Heart right ventricle (tissue), 16 donors: Measurements from ENCODE around the gene SMCR8. TPM values are rescaled to one million over a fixed set of nuclear protein-coding genes. Genes with fewer than 3 reads are reported as not detected.

Source experiments
- ATAC-seq, 8 donors: fragments of 200-7000 bp; cut with Tn5 transposase; one replicate each; pipeline ENCODE4 v1.9.1; 2020; ENCODE audit warnings: mild to moderate bottlenecking in 8 of 8, moderate library complexity in 8 of 8, moderate number of reproducible peaks in 1 of 8
- DNase-seq, 2 donors: peaks; one replicate each; pipeline ENCODE4 v3.0.0-alpha.2; 2020
- H3K27ac ChIP-seq, 10 donors: fragments of 200-600 bp; sonication (generic) in 2 of 10; one replicate each; pipeline versions ENCODE4 v1.5.0 to v1.8.0; 2020 to 2022; ENCODE audit warnings: mild to moderate bottlenecking in 3 of 10
- H3K27me3 ChIP-seq, 7 donors: fragments of 200-600 bp; one replicate each; pipeline ENCODE4 v1.8.0; 2021 to 2022; ENCODE audit warnings: mild to moderate bottlenecking in 2 of 7
- H3K36me3 ChIP-seq, 9 donors: fragments of 200-600 bp; sonication (generic) in 1 of 9; one replicate each; pipeline versions ENCODE4 v1.5.0 to v1.8.0; 2020 to 2022; ENCODE audit warnings: mild to moderate bottlenecking in 2 of 9
- H3K4me1 ChIP-seq, 9 donors: fragments of 200-600 bp; sonication (generic) in 1 of 9; one replicate each; pipeline versions ENCODE4 v1.5.0 to v1.8.0; 2020 to 2022; ENCODE audit warnings: mild to moderate bottlenecking in 4 of 9
- H3K4me3 ChIP-seq, 10 donors: fragments of 200-600 bp; sonication (generic) in 2 of 10; one replicate each; pipeline versions ENCODE4 v1.5.0 to v1.8.0; 2020 to 2022; ENCODE audit warnings: mild to moderate bottlenecking in 7 of 10, moderate library complexity in 2 of 10
- H3K9me3 ChIP-seq, 11 donors: fragments of 200-600 bp in 10 of 11; sonication (generic) in 2 of 11; one replicate each; pipeline versions ENCODE4 v1.5.0 to v1.8.0; 2013 to 2022; ENCODE audit warnings: mild to moderate bottlenecking in 2 of 11, control low read depth in 1 of 11, moderate library complexity in 1 of 11
- WGBS, 2 donors: extraction: QIAGEN DNeasy Blood & Tissue Kit; methylation state at CpG; one replicate each; pipeline ENCODE4 v1.1.7; 2013; ENCODE audit warnings: inconsistent platforms in 1 of 2; 5-methylcytosine and 5-hydroxymethylcytosine counted together
- intact Hi-C, 10 donors: fragments of 100-400 bp; cut with DNase I; formaldehyde crosslinking; loops; one replicate each; pipeline versions ENCODE4 v1.11.1 to v1.14.2; 2022
- polyA plus RNA-seq, 2 donors: library from polyadenylated mRNA; stranded (reverse); fragments of 200-250 nt; gene quantifications; one replicate each; pipeline ENCODE4 v1.2.3, GENCODE V29; 2013
- total RNA-seq, 10 donors: library from RNA; stranded (reverse); fragmentation: NEBNext Ultra II Directional in 3 of 10; extraction: Animal tissue kit (Norgen Biotek cat#: 25700) in 3 of 10; gene quantifications; one replicate each; pipeline versions ENCODE4 v1.2.1 to v1.2.4, GENCODE V29; 2021 to 2023
- TF ChIP-seq, protein P1 (sequence below), 9 donors: fragments of 200-600 bp; sonication (generic) in 2 of 9; IDR thresholded peaks; one replicate each; pipeline versions ENCODE4 v1.5.0 to v1.8.0; 2021 to 2022; ENCODE audit warnings: antibody characterized with exemption in 9 of 9, mild to moderate bottlenecking in 5 of 9, moderate library complexity in 1 of 9
- donor health status: Arrhythmogenic right ventricular cardiomyopathy.
- donor health status: ischemic (EF 13 %, LVEDD 7.1; RV severe dilation, severe dysfunction).
- donor health status: healthy with polysubstance abuse.
- donor health status: DM: no; HTN: yes; CAD: no.
- donor health status: DM: no; HTN: no; CAD: no.
- donor health status: ischemic (EF 25% LVEDD 6.9; RV normal size, moderate dysfunction).
- donor health status: ischemic (EF 25% LVEDD 5.7; RV mildly dilated, moderate dysfunction).
- donor health status: healthy.
- donor health status: DM: yes; HTN: yes; CAD: no.
- donor health status: Ischemic cardiomyopathy.
- donor health status: ischemic (EF 35%, LVEDD 5.7; RV mildly dilated, moderate dysfunction).
- donor health status: nonischemic (EF 11% LVEDD 7.7; RV severe dilation, severe dysfunction).
- donor health status: DM: yes; HTN: yes; CAD: no.
- donor health status: PGD.
- donor health status: ischemic (EF 29% LVEDD 5.4; RV normal size, mild dysfunction).
- donor health status: nonischemic (EF 23%, LVEDD 6.1; RV moderate dilation, normal function).

The SMCR8 gene
- total and polyA plus RNA-seq, 12 donors: 2.1 to 15.7 (median 11.6) TPM

DNA sequence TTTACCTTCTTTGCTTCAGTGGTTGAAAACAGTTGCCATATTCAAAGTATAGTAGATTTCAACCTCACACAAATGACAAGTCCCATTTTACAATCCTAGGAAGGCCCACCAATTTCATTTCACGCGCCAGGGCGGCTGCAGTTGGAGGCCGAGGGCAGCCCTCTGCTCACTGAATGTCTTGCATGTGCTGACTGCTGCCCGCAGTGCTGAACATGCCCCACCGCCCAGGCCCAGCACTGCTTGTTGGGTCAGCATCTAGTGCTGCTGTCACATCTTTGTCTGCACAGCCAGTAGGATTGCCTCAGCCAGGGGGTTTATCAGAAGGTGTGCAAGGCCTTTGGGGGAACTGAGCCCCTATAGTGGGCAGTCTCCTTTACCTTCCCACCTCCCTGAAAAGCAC is 11.5 kb downstream of the SMCR8 start:
- peaks cover 0 to 100% (median 40%) of the 10 kb centered on the region in 9 donors for H3K36me3 ChIP-seq
- ATAC-seq: no peak
- 91 to 96% methylated on average over 6 of the region's 6 CpGs for WGBS, 2 donors

DNA sequence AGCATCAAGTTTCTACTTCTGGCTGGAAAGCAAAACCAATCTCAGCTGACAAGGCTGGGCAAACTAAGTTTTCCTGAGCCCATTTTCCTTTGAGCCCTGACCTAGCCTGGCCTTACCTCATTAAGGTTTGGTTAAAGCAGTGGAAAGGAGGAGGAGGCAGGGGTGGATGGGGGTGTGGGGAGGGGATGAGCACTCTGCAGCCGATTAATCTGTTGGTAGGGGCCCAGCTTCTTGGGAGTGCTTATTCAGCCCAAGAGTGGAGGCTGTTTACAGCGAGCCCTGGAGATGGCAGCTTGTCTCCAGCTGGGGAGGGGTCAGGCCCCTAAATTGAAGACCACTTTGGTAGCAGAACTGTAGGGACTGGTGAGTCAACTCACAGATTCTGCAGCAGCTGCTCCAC is 12.0 kb downstream of the SMCR8 start:
- intact Hi-C loops: loop anchor here in 1 of 10 donors (10.0 kb wide), 1 partner anchor 58 kb away; no protein-coding TSS in a partner anchor
- DNase-seq (no peak), ATAC-seq (no peak)
- Histone ChIP-seq H3K4me3 (no peak overlapping the region), H3K9me3 (no peaks in the 10 kb centered on the region), H3K36me3 (peaks cover 0 to 100% (median 40%) of the 10 kb centered on the region in 9 donors), H3K27me3 (no peaks in the 10 kb centered on the region), H3K27ac (no peak overlapping the region), H3K4me1 (no peaks in the 10 kb centered on the region)
- WGBS, 2 donors: 70 to 88% methylated on average over 2 of the region's 2 CpGs
- TF ChIP-seq, protein P1, sequence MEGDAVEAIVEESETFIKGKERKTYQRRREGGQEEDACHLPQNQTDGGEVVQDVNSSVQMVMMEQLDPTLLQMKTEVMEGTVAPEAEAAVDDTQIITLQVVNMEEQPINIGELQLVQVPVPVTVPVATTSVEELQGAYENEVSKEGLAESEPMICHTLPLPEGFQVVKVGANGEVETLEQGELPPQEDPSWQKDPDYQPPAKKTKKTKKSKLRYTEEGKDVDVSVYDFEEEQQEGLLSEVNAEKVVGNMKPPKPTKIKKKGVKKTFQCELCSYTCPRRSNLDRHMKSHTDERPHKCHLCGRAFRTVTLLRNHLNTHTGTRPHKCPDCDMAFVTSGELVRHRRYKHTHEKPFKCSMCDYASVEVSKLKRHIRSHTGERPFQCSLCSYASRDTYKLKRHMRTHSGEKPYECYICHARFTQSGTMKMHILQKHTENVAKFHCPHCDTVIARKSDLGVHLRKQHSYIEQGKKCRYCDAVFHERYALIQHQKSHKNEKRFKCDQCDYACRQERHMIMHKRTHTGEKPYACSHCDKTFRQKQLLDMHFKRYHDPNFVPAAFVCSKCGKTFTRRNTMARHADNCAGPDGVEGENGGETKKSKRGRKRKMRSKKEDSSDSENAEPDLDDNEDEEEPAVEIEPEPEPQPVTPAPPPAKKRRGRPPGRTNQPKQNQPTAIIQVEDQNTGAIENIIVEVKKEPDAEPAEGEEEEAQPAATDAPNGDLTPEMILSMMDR (IDR thresholded peaks at IDR 0.05): no peak

More for the DNA sequence above, 11.5 kb downstream of the SMCR8 start:
- no peak for DNase-seq
- TF ChIP-seq, protein P1 (IDR thresholded peaks at IDR 0.05): no peak
- H3K27me3 ChIP-seq: no peaks in the 10 kb centered on the region
- H3K9me3 ChIP-seq: no peaks in the 10 kb centered on the region
- no peaks in the 10 kb centered on the region for H3K4me1 ChIP-seq
- H3K27ac ChIP-seq: no peak overlapping the region
- intact Hi-C loops: loop anchor here in 1 of 10 donors (10.0 kb wide), 1 partner anchor 58 kb away; no protein-coding TSS in a partner anchor
- no peak overlapping the region for H3K4me3 ChIP-seq

DNA sequence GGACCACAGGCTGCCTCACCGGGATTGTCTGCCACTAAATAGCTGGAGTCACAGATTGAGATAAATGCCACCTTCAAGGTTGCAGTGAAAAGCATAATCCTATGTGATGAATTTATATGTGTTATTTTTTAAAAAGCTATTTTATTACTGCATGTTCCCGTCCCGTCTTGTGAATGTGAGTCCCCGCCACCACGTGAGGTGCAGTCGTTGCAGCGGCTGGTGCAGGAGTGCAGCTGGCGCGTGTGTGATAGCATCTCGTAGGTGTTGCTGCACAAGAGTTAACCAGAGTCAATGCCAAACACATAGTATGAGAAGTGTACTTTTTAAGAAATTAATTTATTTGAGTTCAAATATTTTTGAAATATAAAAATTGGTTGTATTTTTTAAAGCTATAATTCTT is 12.5 kb downstream of the SMCR8 start:
- no peak overlapping the region for H3K27ac ChIP-seq
- H3K4me1 ChIP-seq: no peaks in the 10 kb centered on the region
- H3K9me3 ChIP-seq: no peaks in the 10 kb centered on the region
- 91 to 92% methylated on average over 10 of the region's 10 CpGs for WGBS, 2 donors
- H3K27me3 ChIP-seq: no peaks in the 10 kb centered on the region
- H3K4me3 ChIP-seq: no peak overlapping the region
- peaks cover 0 to 100% (median 38%) of the 10 kb centered on the region in 9 donors for H3K36me3 ChIP-seq
- TF ChIP-seq, protein P1 (IDR thresholded peaks at IDR 0.05): no peak
- no peak for ATAC-seq
- DNase-seq: no peak
- intact Hi-C loops: loop anchor here in 1 of 10 donors (10.0 kb wide), 1 partner anchor 57 kb away; no protein-coding TSS in a partner anchor

GRCh38 chr17:18328643-18329204 is 13.6 kb downstream of the SMCR8 start:
- Histone ChIP-seq H3K27ac (no peak overlapping the region), H3K4me1 (no peaks in the 10 kb centered on the region), H3K4me3 (no peak overlapping the region), H3K9me3 (no peaks in the 10 kb centered on the region), H3K36me3 (peaks cover 0 to 99% (median 26%) of the 10 kb centered on the region in 9 donors), H3K27me3 (no peaks in the 10 kb centered on the region)
- TF ChIP-seq, protein P1 (IDR thresholded peaks at IDR 0.05): no peak
- ATAC-seq (no peak), DNase-seq (no peak)
- intact Hi-C loops: loop anchor here in 1 of 10 donors (10.0 kb wide), 1 partner anchor 56 kb away; no protein-coding TSS in a partner anchor
- WGBS, 2 donors: 92 to 95% methylated on average over 9 of the region's 9 CpGs
